Measurements from ENCODE around the gene CLNK. TPM values are rescaled to one million over a fixed set of nuclear protein-coding genes. Genes with fewer than 3 reads are reported as not detected.

Gene CLNK
- polyA plus RNA-seq, 3 donors = not detected

DNA sequence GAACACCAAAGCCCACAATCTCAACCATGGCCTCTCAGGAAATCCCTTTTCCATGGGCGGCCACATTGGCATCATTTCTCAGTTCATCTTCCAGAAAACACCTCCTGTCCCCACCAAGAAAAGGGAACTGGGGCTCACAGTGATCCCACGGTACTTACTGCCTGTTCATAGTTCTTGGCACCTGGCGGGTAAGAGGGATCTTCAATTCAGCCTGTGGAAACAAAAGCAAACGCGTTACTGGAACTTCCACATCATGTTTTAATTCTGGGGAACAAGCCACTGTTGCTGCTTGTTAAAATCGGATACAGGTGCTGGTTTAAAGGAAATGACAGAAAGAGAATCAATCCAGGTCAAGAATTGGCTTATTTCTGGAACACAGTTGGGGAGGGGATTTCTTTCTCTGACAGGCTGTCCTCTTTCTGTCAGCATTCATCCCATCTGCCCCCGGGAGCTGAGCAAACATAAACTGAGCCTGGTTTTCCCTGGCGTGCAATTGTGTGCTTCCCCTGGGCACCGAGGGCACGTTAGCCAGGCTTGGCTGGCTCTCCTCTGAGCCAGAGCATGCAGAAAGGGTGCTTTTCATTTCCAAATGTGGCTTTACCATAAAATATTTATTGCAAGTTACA, 16.8 kb downstream of the CLNK start:
- no peak overlapping the region for H3K4me2 ChIP-seq (replicated peaks; ENCODE audit: extremely low read depth, low read length, poor library complexity, severe bottlenecking)
- no peaks in the 10 kb centered on the region for H4K20me1 ChIP-seq (ENCODE audit: insufficient read depth, low read length)
- H3K27me3 ChIP-seq (ENCODE audit: control insufficient read depth in 2 of 2, insufficient read depth in 2 of 2, low read length in 2 of 2) = peaks cover 0 to 2% of the 10 kb centered on the region in 2 donors
- H3K9me3 ChIP-seq (replicated peaks in 1 of 2; ENCODE audit: control insufficient read depth in 1 of 2, insufficient read depth in 1 of 2, low read length in 2 of 2) = no peaks in the 10 kb centered on the region
- WGBS (ENCODE audit: insufficient coverage) = 57% methylated on average over 7 of the region's 10 CpGs
- no peaks in the 10 kb centered on the region for H3K36me3 ChIP-seq (replicated peaks in 1 of 2; ENCODE audit: control insufficient read depth in 1 of 2, insufficient read depth in 2 of 2, low read length in 2 of 2)
- Mint-ChIP-seq H3K27me3 (ENCODE audit: low read depth in 3 of 3) (peaks cover 0 to 7% (median 2%) of the 10 kb centered on the region in 3 donors), H3K36me3 (no peaks in the 10 kb centered on the region), H3K4me1 (no peaks in the 10 kb centered on the region), H3K9me3 (peaks cover 0 to 3% (median 0%) of the 10 kb centered on the region in 7 donors), H3K4me3 (no peak overlapping the region), H3K27ac (no peak overlapping the region)
- H3K27ac ChIP-seq (ENCODE audit: low read depth in 1 of 2, low read length in 2 of 2) = no peak overlapping the region
- no peak for DNase-seq
- intact Hi-C loops (cut with micrococcal nuclease) = no loop called here
- H3K79me2 ChIP-seq (ENCODE audit: insufficient read depth, low read length) = no peaks in the 10 kb centered on the region
- H3K9ac ChIP-seq (ENCODE audit: insufficient read depth, low read length, poor library complexity, severe bottlenecking) = no peak overlapping the region
- H3K4me1 ChIP-seq (ENCODE audit: control insufficient read depth in 1 of 2, insufficient read depth in 2 of 2, low read length in 2 of 2) = no peaks in the 10 kb centered on the region
- no peak overlapping the region for H3K4me3 ChIP-seq (replicated peaks in 1 of 3; ENCODE audit: low read depth in 2 of 3, low read length in 3 of 3)
- TF ChIP-seq, protein P1, sequence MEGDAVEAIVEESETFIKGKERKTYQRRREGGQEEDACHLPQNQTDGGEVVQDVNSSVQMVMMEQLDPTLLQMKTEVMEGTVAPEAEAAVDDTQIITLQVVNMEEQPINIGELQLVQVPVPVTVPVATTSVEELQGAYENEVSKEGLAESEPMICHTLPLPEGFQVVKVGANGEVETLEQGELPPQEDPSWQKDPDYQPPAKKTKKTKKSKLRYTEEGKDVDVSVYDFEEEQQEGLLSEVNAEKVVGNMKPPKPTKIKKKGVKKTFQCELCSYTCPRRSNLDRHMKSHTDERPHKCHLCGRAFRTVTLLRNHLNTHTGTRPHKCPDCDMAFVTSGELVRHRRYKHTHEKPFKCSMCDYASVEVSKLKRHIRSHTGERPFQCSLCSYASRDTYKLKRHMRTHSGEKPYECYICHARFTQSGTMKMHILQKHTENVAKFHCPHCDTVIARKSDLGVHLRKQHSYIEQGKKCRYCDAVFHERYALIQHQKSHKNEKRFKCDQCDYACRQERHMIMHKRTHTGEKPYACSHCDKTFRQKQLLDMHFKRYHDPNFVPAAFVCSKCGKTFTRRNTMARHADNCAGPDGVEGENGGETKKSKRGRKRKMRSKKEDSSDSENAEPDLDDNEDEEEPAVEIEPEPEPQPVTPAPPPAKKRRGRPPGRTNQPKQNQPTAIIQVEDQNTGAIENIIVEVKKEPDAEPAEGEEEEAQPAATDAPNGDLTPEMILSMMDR (IDR thresholded peaks at IDR 0.05) = no peak
- no peak overlapping the region for H2AFZ ChIP-seq (ENCODE audit: insufficient read depth, low read depth, low read length, poor library complexity, severe bottlenecking)

DNA sequence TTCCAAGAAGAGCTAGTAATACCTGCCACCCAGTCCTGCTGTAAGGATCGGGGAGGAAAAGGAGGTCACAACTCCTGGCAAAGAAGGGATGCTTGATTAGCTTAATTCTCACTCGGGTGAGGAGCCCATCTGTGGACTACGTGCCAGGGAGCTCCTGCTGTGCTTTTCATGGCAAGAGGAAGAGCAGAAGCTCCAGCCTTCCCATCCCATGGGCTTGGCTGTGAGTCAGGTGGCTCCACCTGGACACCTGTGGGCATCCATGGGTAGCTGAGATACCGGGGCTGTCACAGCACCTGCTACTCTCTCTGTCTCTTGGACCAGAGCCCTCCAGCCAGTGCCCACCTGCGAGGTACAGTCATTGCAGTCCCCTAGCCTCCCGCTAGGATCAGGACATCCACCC, 18.0 kb downstream of the CLNK start:
- TF ChIP-seq, protein P1 (IDR thresholded peaks at IDR 0.05) = no peak
- WGBS (ENCODE audit: insufficient coverage) = 72% methylated on average over 5 of the region's 6 CpGs

More for the DNA sequence above, 18.0 kb downstream of the CLNK start:
- no peaks in the 10 kb centered on the region for H3K36me3 Mint-ChIP-seq
- peaks cover 0 to 7% (median 2%) of the 10 kb centered on the region in 3 donors for H3K27me3 Mint-ChIP-seq (ENCODE audit: low read depth in 3 of 3)
- H3K36me3 ChIP-seq (replicated peaks in 1 of 2; ENCODE audit: control insufficient read depth in 1 of 2, insufficient read depth in 2 of 2, low read length in 2 of 2) = no peaks in the 10 kb centered on the region
- H3K27me3 ChIP-seq (ENCODE audit: control insufficient read depth in 2 of 2, insufficient read depth in 2 of 2, low read length in 2 of 2) = peaks cover 0 to 2% of the 10 kb centered on the region in 2 donors
- H3K27ac ChIP-seq (ENCODE audit: low read depth in 1 of 2, low read length in 2 of 2) = no peak overlapping the region
- H3K4me2 ChIP-seq (replicated peaks; ENCODE audit: extremely low read depth, low read length, poor library complexity, severe bottlenecking) = no peak overlapping the region
- H3K27ac Mint-ChIP-seq = no peak overlapping the region
- no peak overlapping the region for H2AFZ ChIP-seq (ENCODE audit: insufficient read depth, low read depth, low read length, poor library complexity, severe bottlenecking)
- H4K20me1 ChIP-seq (ENCODE audit: insufficient read depth, low read length) = no peaks in the 10 kb centered on the region
- no peak overlapping the region for H3K4me3 ChIP-seq (replicated peaks in 1 of 3; ENCODE audit: low read depth in 2 of 3, low read length in 3 of 3)
- intact Hi-C loops (cut with micrococcal nuclease) = no loop called here
- H3K9me3 ChIP-seq (replicated peaks in 1 of 2; ENCODE audit: control insufficient read depth in 1 of 2, insufficient read depth in 1 of 2, low read length in 2 of 2) = no peaks in the 10 kb centered on the region
- H3K79me2 ChIP-seq (ENCODE audit: insufficient read depth, low read length) = no peaks in the 10 kb centered on the region
- no peak overlapping the region for H3K9ac ChIP-seq (ENCODE audit: insufficient read depth, low read length, poor library complexity, severe bottlenecking)
- H3K4me1 ChIP-seq (ENCODE audit: control insufficient read depth in 1 of 2, insufficient read depth in 2 of 2, low read length in 2 of 2) = no peaks in the 10 kb centered on the region
- peaks cover 0 to 3% (median 0%) of the 10 kb centered on the region in 7 donors for H3K9me3 Mint-ChIP-seq
- no peak for DNase-seq
- no peak overlapping the region for H3K4me3 Mint-ChIP-seq
- H3K4me1 Mint-ChIP-seq = no peaks in the 10 kb centered on the region
